ENCODE data around the gene AGBL4. TPM values are rescaled to one million over a fixed set of nuclear protein-coding genes. Genes with fewer than 3 reads are reported as not detected.
"Not testable (repeated sequence)": the region's sequence is repeated elsewhere in the genome, so short reads cannot be mapped to it uniquely, and the experiment has no call there.

The AGBL4 gene
- total RNA-seq, 1 donor from 2014 or later = not detected

- no peak for DNase-seq (ENCODE audit: low read depth)
Observed at GRCh38 chr1:49318218-49318617, 705.5 kb downstream of the AGBL4 start.

- no peak for DNase-seq (ENCODE audit: low read depth)
Observed at GRCh38 chr1:49307457-49307856, 716.3 kb downstream of the AGBL4 start.

GRCh38 chr1:49306507-49307070 is 717.2 kb downstream of the AGBL4 start:
- no peak for DNase-seq (ENCODE audit: low read depth)

- not testable (repeated sequence) for DNase-seq (ENCODE audit: low read depth)
Observed at GRCh38 chr1:49302400-49302799, 721.4 kb downstream of the AGBL4 start.

GRCh38 chr1:49298304-49298703 is 725.5 kb downstream of the AGBL4 start:
- no peak for DNase-seq (ENCODE audit: low read depth)

- no peak for DNase-seq (ENCODE audit: low read depth)
Observed at GRCh38 chr1:49297783-49298182, 726.0 kb downstream of the AGBL4 start.

- DNase-seq (ENCODE audit: low read depth) = no peak
Observed at GRCh38 chr1:49294539-49294938, 729.2 kb downstream of the AGBL4 start.

GRCh38 chr1:49293016-49293415 is 730.7 kb downstream of the AGBL4 start:
- DNase-seq (ENCODE audit: low read depth) = no peak

- DNase-seq (ENCODE audit: low read depth) = not testable (repeated sequence)
Observed at GRCh38 chr1:49257211-49258049, 766.3 kb downstream of the AGBL4 start.

- DNase-seq (ENCODE audit: low read depth) = no peak
Observed at GRCh38 chr1:49252917-49253316, 770.8 kb downstream of the AGBL4 start.

GRCh38 chr1:49251019-49251784 is 772.6 kb downstream of the AGBL4 start:
- DNase-seq (ENCODE audit: low read depth) = no peak

- no peak for DNase-seq (ENCODE audit: low read depth)
Observed at GRCh38 chr1:49240709-49241221, 783.0 kb downstream of the AGBL4 start.

GRCh38 chr1:49234988-49235387 is 788.8 kb downstream of the AGBL4 start:
- no peak for DNase-seq (ENCODE audit: low read depth)

GRCh38 chr1:49229555-49229954 is 794.2 kb downstream of the AGBL4 start:
- DNase-seq (ENCODE audit: low read depth) = no peak

- no peak for DNase-seq (ENCODE audit: low read depth)
Observed at GRCh38 chr1:49226758-49227157, 797.0 kb downstream of the AGBL4 start.

- no peak for DNase-seq (ENCODE audit: low read depth)
Observed at GRCh38 chr1:49225464-49225863, 798.3 kb downstream of the AGBL4 start.

GRCh38 chr1:49213301-49213700 is 810.5 kb downstream of the AGBL4 start:
- no peak for DNase-seq (ENCODE audit: low read depth)

- no peak for DNase-seq (ENCODE audit: low read depth)
Observed at GRCh38 chr1:49208712-49209111, 815.0 kb downstream of the AGBL4 start.

- DNase-seq (ENCODE audit: low read depth) = no peak
Observed at GRCh38 chr1:49204720-49205119, 819.0 kb downstream of the AGBL4 start.

- no peak for DNase-seq (ENCODE audit: low read depth)
Observed at GRCh38 chr1:49200738-49201137, 823.0 kb downstream of the AGBL4 start.

- no peak for DNase-seq (ENCODE audit: low read depth)
Observed at GRCh38 chr1:49199564-49199963, 824.2 kb downstream of the AGBL4 start.

GRCh38 chr1:49197081-49197480 is 826.7 kb downstream of the AGBL4 start:
- peak; percentile 6 for DNase-seq (ENCODE audit: low read depth)

Measured in myocyte (in vitro differentiated cells).